Globus pallidus (tissue), 1 donor: ENCODE data around the gene SDK2.

ENCODE experiments used
- DNase-seq: peaks from one replicate; pipeline ENCODE4 v3.0.0-alpha.2; 2015; ENCODE audit warnings: low spot score

Gene SDK2

GRCh38 chr17:73364155-73364522 is 280.1 kb downstream of the SDK2 start:
- DNase-seq = no peak

- no peak for DNase-seq
Measured at GRCh38 chr17:73363442-73364154, 280.6 kb downstream of the SDK2 start.

- DNase-seq = no peak
Measured at GRCh38 chr17:73362697-73363096, 281.5 kb downstream of the SDK2 start.

- DNase-seq = no peak
Measured at GRCh38 chr17:73360961-73361761, 283.1 kb downstream of the SDK2 start.

- DNase-seq = no peak
Measured at GRCh38 chr17:73359987-73360410, 284.2 kb downstream of the SDK2 start.

GRCh38 chr17:73359352-73359751 is 284.9 kb downstream of the SDK2 start:
- no peak for DNase-seq

GRCh38 chr17:73358668-73359067 is 285.6 kb downstream of the SDK2 start:
- DNase-seq = no peak

- no peak for DNase-seq
Measured at GRCh38 chr17:73357981-73358380, 286.3 kb downstream of the SDK2 start.

- no peak for DNase-seq
Measured at GRCh38 chr17:73357318-73357717, 286.9 kb downstream of the SDK2 start.

- no peak for DNase-seq
Measured at GRCh38 chr17:73356561-73357170, 287.6 kb downstream of the SDK2 start.

GRCh38 chr17:73354423-73355284 is 289.6 kb downstream of the SDK2 start:
- no peak for DNase-seq

GRCh38 chr17:73352261-73352660 is 292.0 kb downstream of the SDK2 start:
- no peak for DNase-seq

GRCh38 chr17:73351764-73352163 is 292.5 kb downstream of the SDK2 start:
- no peak for DNase-seq

- DNase-seq = no peak
Measured at GRCh38 chr17:73350864-73351263, 293.4 kb downstream of the SDK2 start.

GRCh38 chr17:73349647-73350046 is 294.6 kb downstream of the SDK2 start:
- no peak for DNase-seq

- DNase-seq = peak; percentile 90
Measured at GRCh38 chr17:73349138-73349537, 295.1 kb downstream of the SDK2 start.

GRCh38 chr17:73348829-73349095 is 295.5 kb downstream of the SDK2 start:
- DNase-seq = no peak

- no peak for DNase-seq
Measured at GRCh38 chr17:73348018-73348828, 296.0 kb downstream of the SDK2 start.

GRCh38 chr17:73347351-73347750 is 296.9 kb downstream of the SDK2 start:
- DNase-seq = peak; percentile 82

GRCh38 chr17:73346501-73347162 is 297.6 kb downstream of the SDK2 start:
- DNase-seq = no peak
